ENCODE measurements around the gene COL27A1. TPM values are rescaled to one million over a fixed set of nuclear protein-coding genes. Genes with fewer than 3 reads are reported as not detected.

COL27A1 gene
- total RNA-seq, 1 donor from 2014 or later, result 20.3 TPM

- TF ChIP-seq CTCF (conservative IDR thresholded peaks at IDR 0.05), result no peak
- H3K9me3 Mint-ChIP-seq, result no peaks in the 10 kb centered on the region
- H3K27me3 Mint-ChIP-seq (ENCODE audit: low read depth), result peaks cover 38% of the 10 kb centered on the region
- H3K36me3 Mint-ChIP-seq (ENCODE audit: low read depth), result peaks cover 3% of the 10 kb centered on the region
- H3K4me3 Mint-ChIP-seq, result peak overlapping the region; percentile 91
- H3K27ac Mint-ChIP-seq (ENCODE audit: unreplicated experiment), result no peak overlapping the region
- DNase-seq (ENCODE audit: low read depth, low spot score), result no peak
- H3K4me1 Mint-ChIP-seq, result peaks cover 49% of the 10 kb centered on the region
These were observed 2.3 kb downstream of the COL27A1 start for GRCh38 chr9:114157516-114158176.

GRCh38 chr9:114158482-114159130 is 3.3 kb downstream of the COL27A1 start:
- H3K4me3 Mint-ChIP-seq, result peak overlapping the region; percentile 70
- H3K27me3 Mint-ChIP-seq (ENCODE audit: low read depth), result peaks cover 29% of the 10 kb centered on the region
- TF ChIP-seq CTCF (conservative IDR thresholded peaks at IDR 0.05), result no peak
- H3K9me3 Mint-ChIP-seq, result no peaks in the 10 kb centered on the region
- no peak for DNase-seq (ENCODE audit: low read depth, low spot score)
- peaks cover 56% of the 10 kb centered on the region for H3K4me1 Mint-ChIP-seq
- H3K27ac Mint-ChIP-seq (ENCODE audit: unreplicated experiment), result no peak overlapping the region
- peaks cover 3% of the 10 kb centered on the region for H3K36me3 Mint-ChIP-seq (ENCODE audit: low read depth)

GRCh38 chr9:114159691-114160090 is 4.4 kb downstream of the COL27A1 start:
- Mint-ChIP-seq H3K27me3 (ENCODE audit: low read depth) (peaks cover 20% of the 10 kb centered on the region), H3K27ac (ENCODE audit: unreplicated experiment) (no peak overlapping the region), H3K36me3 (ENCODE audit: low read depth) (peaks cover 3% of the 10 kb centered on the region), H3K4me1 (peaks cover 61% of the 10 kb centered on the region), H3K9me3 (no peaks in the 10 kb centered on the region), H3K4me3 (peak overlapping the region; percentile 70)
- no peak for TF ChIP-seq CTCF (conservative IDR thresholded peaks at IDR 0.05)
- DNase-seq (ENCODE audit: low read depth, low spot score), result no peak

- H3K4me3 Mint-ChIP-seq, result no peak overlapping the region
- peaks cover 52% of the 10 kb centered on the region for H3K4me1 Mint-ChIP-seq
- H3K9me3 Mint-ChIP-seq, result no peaks in the 10 kb centered on the region
- no peak for DNase-seq (ENCODE audit: low read depth, low spot score)
- no peak overlapping the region for H3K27ac Mint-ChIP-seq (ENCODE audit: unreplicated experiment)
- no peak for TF ChIP-seq CTCF (conservative IDR thresholded peaks at IDR 0.05)
- peaks cover 8% of the 10 kb centered on the region for H3K27me3 Mint-ChIP-seq (ENCODE audit: low read depth)
- H3K36me3 Mint-ChIP-seq (ENCODE audit: low read depth), result peaks cover 3% of the 10 kb centered on the region
These were observed 6.2 kb downstream of the COL27A1 start for GRCh38 chr9:114161513-114161912.

GRCh38 chr9:114163517-114163951 is 8.2 kb downstream of the COL27A1 start:
- Mint-ChIP-seq H3K4me1 (peaks cover 40% of the 10 kb centered on the region), H3K9me3 (no peaks in the 10 kb centered on the region), H3K27ac (ENCODE audit: unreplicated experiment) (no peak overlapping the region), H3K27me3 (ENCODE audit: low read depth) (no peaks in the 10 kb centered on the region), H3K4me3 (peak overlapping the region; percentile 44), H3K36me3 (ENCODE audit: low read depth) (peaks cover 3% of the 10 kb centered on the region)
- TF ChIP-seq CTCF (conservative IDR thresholded peaks at IDR 0.05), result no peak
- DNase-seq (ENCODE audit: low read depth, low spot score), result no peak
